HG03565 (cell line): ENCODE results near the gene MRGPRX2.

Source experiments
- ATAC-seq: cut with Tn5 transposase; IDR thresholded peaks from one replicate; pipeline ENCODE4 v1.9.1; 2021; ENCODE audit warnings: mild to moderate bottlenecking, moderate library complexity; ENCODE audit not compliant: unreplicated experiment

MRGPRX2 gene

GRCh38 chr11:19076744-19077589, 16.4 kb upstream of the MRGPRX2 start:
- peak; percentile 54 for ATAC-seq

- no peak for ATAC-seq
These were observed 15.1 kb upstream of the MRGPRX2 start for GRCh38 chr11:19075636-19076035.

DNA sequence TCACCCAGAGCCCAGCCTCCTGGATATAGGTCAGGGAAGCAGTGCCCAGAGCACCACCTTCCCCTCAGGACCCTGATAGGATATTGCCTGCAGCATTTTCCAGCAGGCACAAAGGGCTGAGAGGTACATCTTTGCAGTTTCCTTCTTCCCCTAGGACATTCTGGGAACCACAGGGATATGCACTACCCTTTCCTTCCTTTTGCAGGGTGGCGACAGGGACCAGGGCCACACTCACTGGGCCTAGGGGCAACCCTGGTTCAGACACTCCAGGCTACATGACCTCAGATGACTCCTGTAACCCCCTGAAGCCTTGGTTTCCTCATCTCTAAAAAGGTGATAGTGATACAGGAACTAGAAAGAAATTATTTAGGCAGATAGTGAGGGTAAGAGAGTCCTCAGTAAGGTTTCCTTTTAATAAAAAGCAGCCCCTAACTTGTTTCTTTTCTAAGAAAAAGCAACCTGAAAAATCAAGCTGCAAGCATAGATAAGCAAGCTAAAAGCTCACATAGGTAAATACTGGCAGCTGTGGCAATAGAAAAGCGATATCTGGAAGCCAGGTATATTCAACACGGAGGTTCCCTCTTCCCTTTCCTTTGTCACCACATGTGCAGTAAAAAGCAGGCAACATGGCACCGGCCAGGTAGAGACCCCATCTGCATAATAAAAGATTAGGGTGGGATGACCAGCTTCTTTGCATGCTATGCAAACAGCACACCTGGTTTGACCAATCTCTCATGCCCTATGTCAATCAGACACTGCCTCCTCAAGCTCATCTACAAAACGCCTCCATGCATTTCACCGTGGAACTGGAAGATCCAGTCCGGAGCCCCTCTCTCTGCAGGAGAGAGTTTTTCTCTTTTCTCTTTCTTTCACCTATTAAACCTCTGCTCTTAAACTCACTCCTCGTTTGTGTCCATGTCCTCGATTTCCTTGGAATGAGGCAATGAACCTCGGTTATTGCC, 13.2 kb upstream of the MRGPRX2 start:
- no peak for ATAC-seq

GRCh38 chr11:19072464-19072863, 11.9 kb upstream of the MRGPRX2 start:
- no peak for ATAC-seq

DNA sequence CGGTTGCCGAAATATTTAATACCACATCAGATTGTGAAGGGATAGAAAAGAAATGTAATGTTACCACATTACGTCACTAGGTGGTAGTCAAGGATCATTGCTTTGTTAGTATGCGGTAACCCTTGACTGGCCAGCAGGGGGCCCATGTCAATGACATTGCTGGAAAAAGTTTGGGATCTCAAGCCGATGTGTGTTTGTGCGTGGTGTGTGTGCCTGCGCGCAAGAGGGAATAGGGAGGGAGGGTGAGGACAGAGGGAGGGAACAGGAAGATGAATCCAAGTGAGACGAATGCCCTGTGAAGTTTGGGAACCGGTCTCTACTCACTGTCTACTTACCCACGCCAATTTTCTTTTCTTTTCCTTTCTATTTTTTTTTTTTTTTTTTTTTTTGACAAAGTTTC, 10.7 kb upstream of the MRGPRX2 start:
- ATAC-seq = peak; percentile 98

GRCh38 chr11:19059833-19060232, 684 bp downstream of the MRGPRX2 start:
- ATAC-seq = no peak

GRCh38 chr11:19055905-19056304, 4.6 kb downstream of the MRGPRX2 start:
- no peak for ATAC-seq

DNA sequence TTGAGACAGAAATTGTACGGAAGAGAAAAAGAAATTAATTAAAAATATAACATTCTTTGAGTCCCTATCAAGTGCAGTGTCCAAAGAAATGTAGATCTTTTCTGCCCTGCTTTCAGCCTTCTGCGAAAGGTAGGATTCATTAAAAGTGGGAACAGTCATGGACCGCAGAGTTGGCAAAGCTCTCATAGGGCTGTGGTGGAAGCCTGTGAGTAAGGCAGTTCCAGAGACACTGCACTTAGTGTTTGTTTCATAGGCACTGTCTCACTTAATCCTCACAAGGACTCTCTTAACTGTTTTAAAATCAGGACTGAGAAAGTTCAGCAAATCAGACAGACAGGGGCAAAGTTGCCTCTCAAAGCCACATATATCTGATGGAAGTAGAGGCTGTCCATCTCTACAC, 5.5 kb downstream of the MRGPRX2 start:
- ATAC-seq = no peak

DNA sequence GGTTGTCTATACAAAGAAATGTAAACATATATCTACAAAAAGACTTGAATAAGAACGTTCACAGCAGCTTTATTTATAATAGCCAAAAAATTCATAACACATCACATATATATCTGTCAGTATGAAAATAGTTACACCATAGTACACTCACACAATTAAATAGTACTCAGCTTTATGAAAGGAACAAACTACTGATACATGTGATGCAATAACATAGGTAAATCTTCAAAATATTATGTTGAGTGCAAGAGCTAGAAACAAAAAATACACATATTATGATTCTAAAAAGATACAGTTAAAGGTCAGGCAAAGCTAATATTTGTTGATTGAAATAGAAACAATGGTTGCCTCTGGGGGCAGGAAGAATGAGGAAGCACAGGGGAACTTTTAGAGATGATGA, 6.6 kb downstream of the MRGPRX2 start:
- no peak for ATAC-seq

DNA sequence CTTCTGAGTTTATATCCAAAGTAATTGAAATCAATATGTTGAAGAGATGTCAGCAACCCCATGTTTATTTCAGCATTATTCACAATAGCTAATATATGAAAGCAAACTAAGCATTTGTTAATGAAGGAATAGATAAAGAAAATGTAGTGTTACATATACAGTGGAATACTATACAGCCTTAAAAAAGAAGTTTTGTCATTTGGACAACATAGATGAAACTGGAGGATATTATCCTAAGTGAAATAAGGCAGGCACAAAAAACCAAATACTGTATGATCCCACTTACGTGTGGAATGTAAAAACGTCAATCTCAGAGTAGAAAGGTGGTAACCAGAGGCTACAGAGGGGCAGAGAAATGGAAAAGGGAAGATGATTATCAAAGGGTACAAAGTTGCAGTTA, 10.2 kb downstream of the MRGPRX2 start:
- ATAC-seq = no peak

GRCh38 chr11:19049351-19049750, 11.2 kb downstream of the MRGPRX2 start:
- no peak for ATAC-seq

DNA sequence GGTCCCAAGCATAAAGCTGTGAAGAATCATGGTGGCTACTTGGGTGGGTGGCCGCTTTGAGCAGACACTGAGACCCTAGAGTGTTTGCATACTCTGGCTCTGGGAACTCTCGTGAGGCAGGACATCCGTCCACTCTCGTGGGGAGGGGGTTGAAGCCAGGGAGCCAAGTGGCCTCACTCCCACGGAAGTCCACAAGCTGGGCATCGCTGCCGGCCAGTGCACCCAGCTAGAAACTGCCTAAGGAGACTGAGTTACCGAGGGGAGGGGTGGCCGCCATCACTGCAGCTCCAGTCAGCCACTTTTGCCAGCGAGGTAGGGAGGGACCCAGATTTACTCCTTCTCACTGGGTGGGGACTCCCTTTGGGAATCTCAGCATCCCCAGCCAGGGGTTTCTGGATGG, 20.5 kb downstream of the MRGPRX2 start:
- ATAC-seq = no peak

DNA sequence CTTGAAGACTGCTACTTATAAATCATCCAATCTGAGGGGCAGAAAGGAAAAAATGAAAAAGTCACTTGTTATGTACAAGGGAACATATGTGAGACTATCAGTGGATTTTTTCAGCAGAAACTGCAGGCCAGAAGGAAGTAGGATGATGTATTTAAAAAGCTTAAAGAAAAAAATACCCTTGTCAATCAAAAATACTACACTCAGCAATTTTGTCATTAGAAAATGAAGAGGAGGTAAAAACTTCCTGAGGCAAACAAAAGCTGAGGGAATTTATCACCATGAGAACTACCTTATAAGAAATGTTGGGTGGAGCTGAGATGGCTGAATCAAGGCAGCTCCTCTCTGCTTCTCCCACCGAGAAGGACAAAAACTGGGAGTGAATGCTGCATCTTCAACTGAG, 21.1 kb downstream of the MRGPRX2 start:
- ATAC-seq = no peak

GRCh38 chr11:19032990-19033389, 27.5 kb downstream of the MRGPRX2 start:
- ATAC-seq = no peak

GRCh38 chr11:19027829-19028595, 32.5 kb downstream of the MRGPRX2 start:
- no peak for ATAC-seq

DNA sequence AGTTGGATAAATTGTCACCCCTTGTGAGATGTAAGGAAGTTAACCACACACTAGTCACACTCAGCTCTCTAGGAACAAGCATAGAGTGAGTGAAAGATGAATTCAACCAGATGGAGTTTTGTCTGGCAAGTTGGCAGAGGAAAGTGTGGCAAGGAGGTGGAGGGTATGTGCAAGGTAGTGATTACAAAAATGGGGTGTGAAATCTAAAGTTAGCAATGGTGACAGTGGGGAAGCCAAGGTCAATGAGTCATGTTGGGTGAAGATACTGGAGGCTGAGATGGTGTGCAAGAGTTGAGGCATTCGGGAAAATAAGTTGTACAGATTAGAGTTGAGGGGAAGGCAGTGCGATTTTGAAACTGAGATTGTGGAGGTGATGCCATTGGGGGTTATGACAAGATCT, 33.7 kb downstream of the MRGPRX2 start:
- no peak for ATAC-seq

DNA sequence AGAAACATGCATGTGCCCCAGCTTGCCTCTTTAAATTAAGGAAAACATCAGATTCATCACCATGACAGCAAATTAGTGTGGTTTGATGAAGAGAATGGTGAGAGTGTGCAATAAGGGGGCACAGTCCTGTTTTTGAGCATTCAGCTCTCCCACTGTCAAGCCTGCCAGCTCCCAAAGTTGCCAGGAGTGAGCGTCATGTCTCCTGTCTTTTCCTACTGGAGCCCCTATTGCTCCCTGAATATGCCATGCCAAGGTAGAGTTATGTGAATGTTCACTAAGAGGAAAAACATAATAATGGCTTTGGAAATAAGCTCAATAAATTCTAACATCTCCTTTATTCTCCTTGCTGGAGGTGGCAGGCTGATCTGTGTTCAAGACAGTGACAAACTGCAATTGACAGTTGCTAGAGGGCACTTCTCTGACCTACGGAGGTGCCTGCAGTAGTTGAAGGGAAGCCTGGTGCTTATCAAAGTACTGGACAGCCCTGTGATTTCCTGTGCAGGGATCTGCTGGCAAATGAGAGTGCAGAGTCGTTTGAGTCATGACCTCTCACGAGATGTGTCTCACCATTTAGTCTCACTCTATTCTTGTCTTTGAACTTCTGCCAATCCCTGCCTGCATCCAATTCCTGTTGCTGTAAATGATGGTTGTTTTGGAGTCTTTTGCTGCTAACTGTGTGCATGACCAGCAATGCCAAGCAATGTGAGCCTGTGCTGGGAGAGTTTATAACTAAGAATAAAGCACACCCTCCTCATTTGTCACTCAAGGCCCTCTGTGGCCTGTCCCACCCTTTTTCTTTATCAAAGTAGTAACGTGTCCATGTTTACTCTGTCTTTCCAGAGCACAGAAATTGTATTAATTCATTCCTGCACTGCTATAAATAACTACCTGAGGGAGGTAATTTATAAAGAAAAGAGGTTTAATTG, 34.8 kb downstream of the MRGPRX2 start:
- ATAC-seq = no peak

- ATAC-seq = no peak
These were observed 39.7 kb downstream of the MRGPRX2 start for GRCh38 chr11:19020831-19021230.

- ATAC-seq = no peak
These were observed 41.6 kb downstream of the MRGPRX2 start for GRCh38 chr11:19018901-19019300.
